Glomerular endothelial cell (primary cell): ENCODE data around the gene PKNOX2. TPM values are rescaled to one million over a fixed set of nuclear protein-coding genes. Genes with fewer than 3 reads are reported as not detected.

Experiments used
- DNase-seq: peaks from one replicate; pipeline ENCODE4 v3.0.0-alpha.2; 2011; ENCODE audit warnings: low read depth, low spot score; ENCODE audit errors: extremely low read depth
- total RNA-seq: library from RNA; depleted of rRNA; stranded (reverse); fragments of >200 nt; gene quantifications from 2 replicates; pipeline ENCODE4 v1.2.3, GENCODE V29; 2015

PKNOX2 gene
- total RNA-seq, 1 donor from 2014 or later = 0.76 TPM

GRCh38 chr11:125348141-125348651 lies 183.6 kb downstream of the PKNOX2 start:
- DNase-seq = no peak

DNA sequence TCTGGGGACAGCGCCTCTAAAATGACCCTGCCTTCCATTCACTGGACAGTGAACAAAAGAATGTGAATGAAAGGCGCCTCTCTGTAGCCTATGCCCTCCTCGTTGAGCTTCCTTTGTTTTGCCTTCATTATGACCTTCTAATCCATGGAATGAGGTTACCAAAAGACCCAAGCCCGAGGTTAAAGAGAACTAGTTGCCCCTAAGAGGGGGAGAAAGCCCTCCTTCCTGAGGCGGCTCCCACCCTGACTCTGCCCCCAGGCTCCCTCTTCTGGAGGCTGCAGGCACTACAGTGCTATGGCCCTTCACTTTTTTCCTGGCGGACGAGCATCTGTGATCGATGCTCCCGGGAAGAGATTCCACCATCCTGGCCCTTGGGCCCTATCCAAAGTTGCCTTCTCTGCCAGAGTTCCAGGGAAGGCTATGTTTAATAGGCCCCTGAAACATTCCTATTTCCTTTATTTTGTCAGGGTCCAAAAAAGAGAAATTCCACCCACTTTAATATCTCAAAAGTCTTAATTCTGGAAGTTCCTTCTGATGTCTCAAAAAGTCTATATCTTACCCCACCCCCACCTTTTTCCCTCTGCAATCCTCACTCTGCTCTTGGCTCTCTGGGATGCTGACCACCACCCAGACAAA lies 184.2 kb downstream of the PKNOX2 start:
- no peak for DNase-seq

DNA sequence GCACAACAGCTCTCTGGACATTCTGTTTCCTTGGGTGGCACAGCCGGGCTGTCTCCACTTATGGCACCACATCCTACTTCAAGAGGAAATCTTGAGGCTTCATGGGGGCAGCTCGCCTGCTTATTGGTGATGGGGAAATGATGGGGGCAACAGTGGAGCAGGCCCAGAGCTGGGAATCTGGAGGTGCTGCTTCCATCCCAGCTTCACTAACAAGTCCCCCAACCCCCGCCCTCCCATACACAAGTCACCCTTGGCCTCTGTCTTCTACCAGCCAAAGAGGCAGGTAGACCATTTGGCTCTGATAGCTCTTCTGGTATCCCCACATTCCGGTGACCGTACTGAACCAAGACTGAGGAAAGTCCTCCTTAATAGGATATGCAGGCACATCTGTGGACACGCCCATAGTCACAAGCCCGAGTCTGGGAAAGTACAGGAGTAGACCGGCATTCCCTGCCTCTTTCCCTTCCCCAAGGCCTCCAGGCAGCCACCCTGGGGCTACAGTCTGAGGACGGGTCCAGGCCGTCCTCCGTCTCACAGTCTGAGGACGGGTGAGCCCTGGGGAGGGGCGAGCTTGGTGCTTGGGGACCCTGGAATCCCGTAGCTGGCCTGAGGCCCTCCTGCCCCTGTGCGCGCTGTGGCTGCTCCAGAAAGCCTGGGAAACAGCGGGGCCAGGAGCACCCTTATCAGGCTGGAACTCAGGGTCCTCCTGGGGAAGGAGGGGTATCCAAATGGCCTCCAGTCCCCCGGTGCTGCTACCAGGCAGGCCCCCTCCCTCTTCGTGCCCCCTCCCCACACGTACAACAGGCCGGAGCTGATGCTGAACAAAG lies 185.9 kb downstream of the PKNOX2 start:
- DNase-seq = no peak

GRCh38 chr11:125351033-125351867 lies 186.7 kb downstream of the PKNOX2 start:
- DNase-seq = no peak

DNA sequence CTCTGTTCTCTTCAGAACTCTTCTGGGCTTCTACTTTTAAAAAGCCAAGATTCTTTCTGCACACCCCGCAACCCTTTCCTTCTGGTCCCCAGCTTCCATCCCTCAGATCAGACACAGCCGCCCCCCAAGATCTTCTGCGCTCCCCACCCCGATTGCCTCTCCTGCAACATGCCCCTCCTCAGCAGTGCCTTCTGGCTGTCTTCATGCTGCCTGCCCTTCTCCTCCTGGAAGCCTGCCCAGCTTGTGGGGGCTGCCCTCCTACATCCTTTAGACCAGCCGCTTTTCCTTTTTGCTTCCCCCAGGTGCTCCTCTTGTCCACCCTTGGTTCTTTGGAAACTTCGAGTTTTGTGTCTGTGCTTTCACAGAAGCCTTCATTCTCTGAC lies 187.3 kb downstream of the PKNOX2 start:
- no peak for DNase-seq

DNA sequence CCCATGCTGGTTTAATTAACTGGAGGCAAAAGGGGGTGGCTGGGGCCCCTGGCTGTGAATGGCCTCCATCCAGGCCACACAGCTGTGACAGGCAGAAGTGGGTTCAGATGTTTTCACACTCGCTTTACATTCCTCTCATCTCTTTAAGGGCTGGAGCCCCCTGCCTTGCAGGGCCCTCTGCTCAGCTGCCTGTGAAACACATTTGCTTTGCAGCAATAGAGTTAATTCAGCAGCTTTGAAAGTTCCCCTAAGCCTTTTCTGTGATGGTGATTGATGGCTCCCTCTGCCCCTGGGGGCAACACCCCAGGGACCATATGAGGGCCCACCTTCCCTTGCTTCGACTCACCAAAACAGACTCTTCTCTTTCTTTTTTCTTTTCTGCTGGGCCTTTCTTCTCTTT lies 192.2 kb downstream of the PKNOX2 start:
- DNase-seq = no peak

GRCh38 chr11:125357551-125357950 lies 193.0 kb downstream of the PKNOX2 start:
- DNase-seq = no peak

- no peak for DNase-seq
Observed at GRCh38 chr11:125358254-125358840, 193.8 kb downstream of the PKNOX2 start.

DNA sequence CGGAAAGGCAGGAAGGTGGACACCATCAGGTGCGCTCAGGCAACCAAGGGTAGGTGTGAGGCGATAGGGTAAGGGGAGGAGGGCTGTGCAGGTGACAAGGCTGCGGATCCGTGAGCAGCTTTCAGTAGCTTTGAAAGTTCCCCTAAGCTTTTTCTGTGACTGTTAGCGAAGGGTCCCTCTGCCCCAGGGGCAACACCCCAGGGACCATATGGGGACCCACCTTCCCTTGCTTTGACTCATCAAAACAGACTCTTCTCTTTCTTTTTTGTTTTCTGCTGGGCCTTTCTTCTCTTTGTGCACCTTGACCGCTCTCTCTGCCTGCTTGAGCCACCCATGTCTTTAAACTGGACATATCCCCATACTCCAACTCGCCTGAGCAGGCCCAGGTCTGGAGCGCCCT lies 194.6 kb downstream of the PKNOX2 start:
- no peak for DNase-seq

DNA sequence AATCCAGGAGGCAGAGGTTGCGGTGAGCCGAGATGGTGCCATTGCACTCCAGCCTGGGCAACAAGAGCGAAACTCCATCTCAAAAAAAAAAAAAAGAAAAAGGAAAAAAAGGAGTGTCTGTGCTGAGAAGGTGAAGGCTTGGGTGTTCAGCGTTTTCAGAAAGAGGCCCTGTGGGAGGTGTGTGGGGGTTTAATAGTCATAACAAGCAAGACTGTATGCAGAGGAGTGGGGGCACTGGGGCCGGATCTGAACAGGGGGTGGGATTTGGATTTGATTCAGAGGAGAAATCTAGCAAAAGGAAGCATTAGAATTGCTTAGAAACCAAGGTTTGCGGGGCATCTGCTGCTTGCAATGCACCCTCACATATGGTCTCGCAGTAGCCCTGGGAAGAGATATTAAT lies 195.5 kb downstream of the PKNOX2 start:
- no peak for DNase-seq

DNA sequence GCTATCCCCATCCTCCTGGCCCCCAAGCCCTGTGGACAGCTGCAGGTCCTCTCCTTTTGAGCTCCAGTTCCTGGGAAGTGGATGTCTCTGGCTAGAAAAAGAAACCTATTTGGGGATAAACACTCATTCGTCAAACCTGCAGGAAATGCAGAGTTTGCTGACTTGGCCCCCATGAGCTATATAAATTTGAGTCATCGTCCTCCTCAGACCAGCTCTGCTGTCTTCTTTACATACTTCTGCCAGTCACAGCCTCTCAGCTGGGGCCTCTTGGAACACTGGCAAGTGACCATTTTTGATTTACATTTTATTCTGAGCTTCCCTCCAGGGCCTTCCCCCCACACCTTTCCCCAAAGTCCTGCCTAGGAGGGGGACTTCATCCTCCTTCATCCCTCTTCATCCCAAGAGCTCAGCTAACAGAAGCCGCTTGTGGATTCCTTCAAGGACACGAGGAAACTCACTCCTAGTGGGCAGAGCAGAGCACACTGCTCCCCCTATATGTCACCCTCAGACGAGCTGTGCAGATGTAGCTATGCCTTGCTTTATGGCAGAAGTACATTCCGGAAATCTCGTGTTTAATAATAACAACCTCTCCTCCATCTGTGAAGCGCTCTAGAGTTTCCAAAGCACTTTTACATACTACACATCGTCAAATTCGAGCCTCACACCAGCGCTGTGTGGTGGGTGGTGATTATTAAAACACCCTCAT lies 199.7 kb downstream of the PKNOX2 start:
- no peak for DNase-seq

- no peak for DNase-seq
Observed at GRCh38 chr11:125365196-125365931, 200.8 kb downstream of the PKNOX2 start.

- DNase-seq = no peak
Observed at GRCh38 chr11:125367710-125368109, 203.2 kb downstream of the PKNOX2 start.

GRCh38 chr11:125368757-125369156 lies 204.2 kb downstream of the PKNOX2 start:
- DNase-seq = no peak

DNA sequence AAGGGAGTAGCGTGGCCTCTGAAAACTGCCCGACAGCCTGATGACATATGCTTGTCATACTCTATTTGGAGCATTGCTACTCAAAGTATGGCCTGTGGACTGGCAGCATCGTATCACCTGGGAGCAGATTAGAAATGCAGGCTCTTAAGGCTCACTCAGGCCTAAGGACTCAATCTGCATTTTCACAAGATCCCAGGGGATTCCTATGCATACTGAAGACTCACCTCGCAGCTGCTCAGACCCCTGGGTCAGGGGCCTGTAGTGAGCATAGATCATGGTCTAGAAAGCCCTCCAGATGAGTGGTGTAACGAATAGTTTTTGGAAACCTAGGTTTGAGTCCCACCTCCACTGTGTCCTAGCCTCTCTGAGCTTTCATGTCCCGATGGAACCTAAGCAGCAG lies 205.3 kb downstream of the PKNOX2 start:
- no peak for DNase-seq

DNA sequence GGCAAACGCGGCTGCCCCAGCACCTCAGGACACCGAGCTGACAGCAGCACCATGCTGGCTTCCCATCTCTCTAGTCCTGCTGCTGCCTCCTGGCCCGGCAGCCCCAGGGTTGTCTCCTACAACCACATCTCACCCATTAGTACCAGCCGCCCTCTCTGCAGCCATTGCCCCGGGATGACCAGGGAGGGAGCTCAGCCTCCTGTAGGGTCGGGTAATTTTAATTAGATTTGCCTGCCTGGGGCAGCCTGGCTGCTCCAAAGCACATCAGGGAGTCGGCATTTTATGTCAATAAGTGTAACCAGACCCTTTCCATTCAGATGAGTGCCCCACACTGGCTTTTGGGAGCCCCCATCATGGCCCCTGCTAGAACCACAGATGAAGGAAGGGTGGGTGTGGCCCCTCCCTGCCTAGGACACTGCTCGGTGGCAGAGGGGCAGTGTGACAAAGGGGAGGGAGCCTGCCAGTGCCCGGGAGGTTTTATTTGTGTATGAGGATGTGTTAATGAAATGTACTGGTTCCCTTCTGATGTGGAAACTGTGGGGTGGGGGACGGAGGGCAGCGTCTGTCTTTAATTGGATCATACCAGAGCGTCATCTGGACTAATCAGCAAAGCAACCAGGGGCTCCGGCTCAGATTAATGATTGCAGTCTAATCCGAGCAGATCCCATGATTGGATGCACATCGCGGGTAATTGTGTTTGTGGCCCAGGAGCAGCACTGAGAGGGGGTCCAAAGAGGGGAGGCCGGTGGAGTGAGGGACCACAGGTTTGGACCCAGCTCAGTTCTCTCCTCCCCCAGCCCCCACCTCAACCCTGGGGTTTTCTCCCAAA lies 206.2 kb downstream of the PKNOX2 start:
- no peak for DNase-seq

DNA sequence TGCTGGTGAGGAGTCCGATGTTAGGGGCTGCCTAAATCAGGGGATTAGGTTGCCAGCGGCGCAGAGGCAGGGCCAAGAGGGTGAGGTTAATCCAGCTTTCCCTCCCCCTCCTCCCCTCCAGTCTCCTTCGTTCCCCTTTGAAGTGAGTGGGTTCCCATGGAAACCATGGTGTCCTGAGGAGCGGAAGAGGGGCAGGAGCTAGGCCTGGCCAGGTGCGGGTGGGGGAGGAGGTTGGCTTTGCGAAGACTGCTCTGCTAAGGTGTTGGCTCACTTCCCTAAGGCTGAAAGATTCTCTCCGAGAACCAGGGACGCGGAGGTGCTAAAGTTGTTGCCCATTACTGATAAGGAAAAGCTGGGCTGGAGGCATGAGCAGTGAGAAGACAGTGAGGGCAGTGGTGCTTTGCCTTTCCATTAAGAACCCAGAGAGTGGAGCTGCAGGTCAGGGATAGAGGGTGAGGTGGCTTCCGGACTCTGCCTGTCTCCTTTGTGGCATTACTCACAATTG lies 206.9 kb downstream of the PKNOX2 start:
- no peak for DNase-seq

DNA sequence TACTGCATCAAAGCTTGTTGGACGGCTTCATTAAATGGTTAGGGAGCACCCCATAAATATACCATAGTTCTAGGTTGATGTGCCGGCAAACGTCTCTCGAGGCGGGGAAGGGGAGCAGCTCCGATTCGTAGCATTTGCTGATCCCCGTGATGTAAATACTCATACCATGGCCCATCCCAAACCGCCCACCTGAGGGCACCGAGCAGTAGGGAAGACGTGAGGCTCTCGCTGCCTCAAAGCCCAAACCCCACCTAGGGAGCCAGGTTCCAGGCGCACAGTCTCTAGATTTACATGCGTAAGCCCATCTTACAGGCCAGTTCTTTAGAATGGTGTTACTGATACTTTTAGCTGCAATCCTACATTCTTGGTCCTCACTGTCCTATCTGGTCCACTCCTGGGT lies 207.5 kb downstream of the PKNOX2 start:
- no peak for DNase-seq

GRCh38 chr11:125372911-125373310 lies 208.4 kb downstream of the PKNOX2 start:
- DNase-seq = no peak
